B cell (primary cell): Measurements from ENCODE around the gene SNX32. TPM values are rescaled to one million over a fixed set of nuclear protein-coding genes. Genes with fewer than 3 reads are reported as not detected.
A peak's percentile ranks its signal among the peaks of the same experiment; 100 is the strongest.

Experiments used
- ATAC-seq: fragments of 200-7000 bp; cut with Tn5 transposase; one replicate; pipeline ENCODE4 v1.10.0; 2021; ENCODE audit warnings: low read depth, mild to moderate bottlenecking, moderate number of reproducible peaks, moderate library complexity
- CTCF ChIA-PET: fragments of 350-600 bp; sonication (Branson Sonifier 250); formaldehyde crosslinking; loops from one replicate; lab custom pipeline; 2021; ENCODE audit warnings: antibody characterized with exemption, inconsistent platforms; lab: Charles Lee
- POLR2A ChIA-PET: fragments of 350-600 bp; sonication (Branson Sonifier 250); formaldehyde crosslinking; loops from one replicate; lab custom pipeline; 2021; ENCODE audit warnings: antibody characterized with exemption; lab: Charles Lee
- DNase-seq: peaks from one replicate; pipeline ENCODE4 v3.0.0; 2013
- H2AFZ ChIP-seq: 2 replicates; pipeline ENCODE4 v1.6.1; 2012; ENCODE audit warnings: mild to moderate bottlenecking, low read depth, low read length; ENCODE audit not compliant: insufficient read depth, poor library complexity, severe bottlenecking
- H3K27ac ChIP-seq, 2 donors: 1 replicate in 1 of 2; 2 replicates in 1 of 2; pipeline ENCODE4 v1.5.1; 2012 to 2013; ENCODE audit warnings: low read length in 2 of 2, mild to moderate bottlenecking in 2 of 2, moderate library complexity in 1 of 2
- H3K27me3 ChIP-seq, 4 experiments: fragments of 200-600 bp in 1 of 4; sonication (generic) in 1 of 4; replicated peaks in 1 of 4; 1 replicate in 2 of 4; 2 replicates in 2 of 4; pipeline versions ENCODE4 v1.6.1 to v1.7.0; 2013 to 2016; ENCODE audit warnings: low read length in 3 of 4, mild to moderate bottlenecking in 2 of 4, mixed read lengths in 1 of 4, moderate library complexity in 1 of 4; ENCODE audit not compliant: insufficient read depth in 4 of 4, control insufficient read depth in 3 of 4; ENCODE audit errors: control extremely low read depth in 1 of 4
- H3K36me3 ChIP-seq, 2 experiments: replicated peaks in 1 of 2; 1 replicate in 1 of 2; 2 replicates in 1 of 2; pipeline versions ENCODE4 v1.6.1 to v1.7.1; 2013; ENCODE audit warnings: low read length in 1 of 2; ENCODE audit not compliant: insufficient read depth in 2 of 2, control insufficient read depth in 1 of 2; ENCODE audit errors: control extremely low read depth in 1 of 2, extremely low read depth in 1 of 2
- H3K4me1 ChIP-seq, 2 donors: fragments of 200-600 bp in 1 of 2; sonication (generic) in 1 of 2; 1 replicate in 1 of 2; 2 replicates in 1 of 2; pipeline versions ENCODE4 v1.5.1 to v1.6.1; 2013 to 2017; ENCODE audit warnings: low read length in 2 of 2; ENCODE audit not compliant: control insufficient read depth in 2 of 2, insufficient read depth in 2 of 2
- H3K4me2 ChIP-seq: replicated peaks from 2 replicates; pipeline ENCODE3; 2012; ENCODE audit warnings: mild to moderate bottlenecking, low read depth, low read length; ENCODE audit not compliant: poor library complexity, severe bottlenecking
- H3K4me3 ChIP-seq, 5 experiments: fragments of 200-600 bp in 1 of 5; sonication (generic) in 1 of 5; 1 replicate in 3 of 5; 2 replicates in 2 of 5; pipeline versions ENCODE4 v1.5.1 to v1.7.0; 2011 to 2016; ENCODE audit warnings: low read length in 4 of 5, mild to moderate bottlenecking in 4 of 5, low read depth in 2 of 5, control low read depth in 1 of 5, moderate library complexity in 1 of 5; ENCODE audit not compliant: insufficient read depth in 1 of 5; ENCODE audit errors: control extremely low read depth in 1 of 5, extremely low read depth in 1 of 5
- H3K79me2 ChIP-seq: fragments of 200-600 bp; sonication (generic); one replicate; pipeline ENCODE4 v1.6.0; 2016; ENCODE audit warnings: low read length; ENCODE audit not compliant: control insufficient read depth, insufficient read depth
- H3K9ac ChIP-seq: fragments of 200-600 bp; sonication (generic); 2 replicates; pipeline ENCODE4 v1.6.1; 2017; ENCODE audit warnings: mild to moderate bottlenecking, low read length, moderate library complexity
- H3K9me3 ChIP-seq, 3 donors: one replicate each; pipeline versions ENCODE4 v1.6.1 to v1.7.1; 2013; ENCODE audit warnings: low read length in 2 of 3; ENCODE audit not compliant: control insufficient read depth in 2 of 3, insufficient read depth in 1 of 3; ENCODE audit errors: control extremely low read depth in 1 of 3
- H4K20me1 ChIP-seq: 2 replicates; pipeline ENCODE4 v1.6.0; 2012; ENCODE audit warnings: mild to moderate bottlenecking, low read length; ENCODE audit not compliant: insufficient read depth, control insufficient read depth, poor library complexity, severe bottlenecking
- H3K27ac Mint-ChIP-seq: one replicate; pipeline ENCODE4 v1.8.0; 2021; ENCODE audit warnings: mixed read lengths
- H3K27me3 Mint-ChIP-seq: one replicate; pipeline ENCODE4 v1.8.0; 2021; ENCODE audit warnings: mixed read lengths
- H3K4me1 Mint-ChIP-seq: one replicate; pipeline ENCODE4 v1.8.0; 2021; ENCODE audit warnings: mixed read lengths
- H3K4me3 Mint-ChIP-seq: one replicate; pipeline ENCODE4 v1.8.0; 2021; ENCODE audit warnings: mixed read lengths
- H3K9me3 Mint-ChIP-seq: one replicate; pipeline ENCODE4 v1.8.0; 2022; ENCODE audit warnings: mixed read lengths; ENCODE audit not compliant: insufficient read depth
- EZH2 ChIP-seq: IDR thresholded peaks from 2 replicates; pipeline ENCODE4 v1.6.1; 2012; ENCODE audit warnings: borderline replicate concordance, low read depth, mild to moderate bottlenecking, moderate library complexity, low read length; ENCODE audit not compliant: insufficient read depth, poor library complexity, severe bottlenecking
- WGBS: methylation state at CpG from one replicate; pipeline ENCODE4 v1.1.5; 2013; ENCODE audit warnings: missing lambda C conversion rate; ENCODE audit not compliant: insufficient coverage; 5-methylcytosine and 5-hydroxymethylcytosine counted together
- intact Hi-C: fragments of 100-400 bp; cut with micrococcal nuclease; formaldehyde crosslinking; loops from one replicate; pipeline ENCODE4 v1.10.0; 2022
- polyA plus RNA-seq: library from polyadenylated mRNA; depleted of rRNA; stranded (reverse); fragments of >200 nt; gene quantifications from 2 replicates; pipeline ENCODE4 v1.2.3, GENCODE V29; 2012
- total RNA-seq, 2 donors: library from RNA; stranded (reverse); fragments of 120-200 nt in 1 of 2; gene quantifications; 1 replicate in 1 of 2; 2 replicates in 1 of 2; pipeline versions ENCODE4 v1.2.3 to v1.2.4, GENCODE V29; 2013 to 2022
- TF ChIP-seq, protein P1 (sequence below): fragments of 200-600 bp; IDR thresholded peaks from one replicate; pipeline ENCODE4 v1.8.0; 2022; ENCODE audit warnings: antibody characterized with exemption, mild to moderate bottlenecking

SNX32 gene
- total and polyA plus RNA-seq, 2 donors (not counting 1 experiment from before 2014, with no cell fraction given) = 0.57 to 0.89 TPM

DNA sequence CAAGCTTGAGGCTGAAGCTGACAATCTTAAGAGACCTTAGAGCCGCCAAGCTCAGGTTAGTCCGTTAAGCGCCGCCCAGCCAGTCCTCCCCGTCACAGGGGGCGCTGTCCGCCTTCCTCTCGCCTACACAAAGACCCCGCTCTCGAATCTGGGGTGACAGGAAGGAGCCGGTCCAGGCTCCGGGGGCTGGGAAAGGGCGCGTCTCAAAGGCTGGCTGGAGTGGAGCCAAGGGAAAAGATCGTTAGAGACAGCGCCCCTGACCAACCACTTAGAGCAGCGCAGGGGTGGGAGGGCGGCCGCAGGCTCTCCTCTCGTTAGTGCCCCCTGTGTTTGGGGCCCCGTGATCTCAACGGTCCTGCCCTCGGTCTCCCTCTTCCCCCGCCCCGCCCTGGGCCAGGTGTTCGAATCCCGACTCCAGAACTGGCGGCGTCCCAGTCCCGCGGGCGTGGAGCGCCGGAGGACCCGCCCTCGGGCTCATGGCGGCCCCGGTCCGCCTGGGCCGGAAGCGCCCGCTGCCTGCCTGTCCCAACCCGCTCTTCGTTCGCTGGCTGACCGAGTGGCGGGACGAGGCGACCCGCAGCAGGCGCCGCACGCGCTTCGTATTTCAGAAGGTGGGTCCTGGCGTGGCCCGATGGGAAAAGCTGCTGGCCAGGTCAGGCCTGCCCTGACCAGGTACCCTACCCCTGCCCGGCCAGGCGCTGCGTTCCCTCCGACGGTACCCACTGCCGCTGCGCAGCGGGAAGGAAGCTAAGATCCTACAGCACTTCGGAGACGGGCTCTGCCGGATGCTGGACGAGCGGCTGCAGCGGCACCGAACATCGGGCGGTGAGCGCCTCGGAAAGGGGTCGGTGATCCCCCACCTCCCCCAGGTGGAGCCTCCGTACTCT, 26.8 kb downstream of the SNX32 start, which contains the start of gene MUS81:
Gene MUS81, plus strand, starts transcription at position 156 of the 887 bp plus-strand sequence. Its CDS starts 321 bp downstream, at position 477.
- CTCF ChIA-PET = interaction anchor here (0.5 to 8.6 kb wide), 32 partner anchors 10 to 529 kb away, joined by 3 to 244 read pairs (median 4); partner anchors contain the start of genes AP5B1, BANF1, C11orf68 and CCDC85B
- peak; percentile 25 for ATAC-seq
- Histone ChIP-seq H3K9ac (peak within 1 kb of the TSS; percentile 79), H3K4me3 (peak within 1 kb of the TSS; percentile 81 to 98 (median 95)), H3K4me1 (peaks cover 27 to 46% of the 10 kb centered on the region in 2 donors), H3K27me3 (no peaks in the 10 kb centered on the region), H4K20me1 (peaks cover 56% of the 10 kb centered on the region), H3K79me2 (peaks cover 50% of the 10 kb centered on the region), H3K27ac (peak within 1 kb of the TSS; percentile 77 to 89), H3K4me2 (peak within 1 kb of the TSS; percentile 94), H2AFZ (peak within 1 kb of the TSS; percentile 85), H3K9me3 (no peaks in the 10 kb centered on the region), H3K36me3 (peaks cover 0 to 53% of the 10 kb centered on the region in 2 experiments)
- H3K4me3 Mint-ChIP-seq = peak within 1 kb of the TSS; percentile 92
- TF ChIP-seq EZH2 = no peak
- TF ChIP-seq, protein P1, sequence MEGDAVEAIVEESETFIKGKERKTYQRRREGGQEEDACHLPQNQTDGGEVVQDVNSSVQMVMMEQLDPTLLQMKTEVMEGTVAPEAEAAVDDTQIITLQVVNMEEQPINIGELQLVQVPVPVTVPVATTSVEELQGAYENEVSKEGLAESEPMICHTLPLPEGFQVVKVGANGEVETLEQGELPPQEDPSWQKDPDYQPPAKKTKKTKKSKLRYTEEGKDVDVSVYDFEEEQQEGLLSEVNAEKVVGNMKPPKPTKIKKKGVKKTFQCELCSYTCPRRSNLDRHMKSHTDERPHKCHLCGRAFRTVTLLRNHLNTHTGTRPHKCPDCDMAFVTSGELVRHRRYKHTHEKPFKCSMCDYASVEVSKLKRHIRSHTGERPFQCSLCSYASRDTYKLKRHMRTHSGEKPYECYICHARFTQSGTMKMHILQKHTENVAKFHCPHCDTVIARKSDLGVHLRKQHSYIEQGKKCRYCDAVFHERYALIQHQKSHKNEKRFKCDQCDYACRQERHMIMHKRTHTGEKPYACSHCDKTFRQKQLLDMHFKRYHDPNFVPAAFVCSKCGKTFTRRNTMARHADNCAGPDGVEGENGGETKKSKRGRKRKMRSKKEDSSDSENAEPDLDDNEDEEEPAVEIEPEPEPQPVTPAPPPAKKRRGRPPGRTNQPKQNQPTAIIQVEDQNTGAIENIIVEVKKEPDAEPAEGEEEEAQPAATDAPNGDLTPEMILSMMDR = peak; percentile 96
- no peaks in the 10 kb centered on the region for H3K9me3 Mint-ChIP-seq
- H3K27ac Mint-ChIP-seq = peak within 1 kb of the TSS; percentile 98
- WGBS = under 1% methylated on average over 78 of the region's 78 CpGs
- H3K27me3 Mint-ChIP-seq = no peaks in the 10 kb centered on the region
- H3K4me1 Mint-ChIP-seq = peaks cover 38% of the 10 kb centered on the region
- peak; percentile 96 for DNase-seq
- intact Hi-C loops = loop anchor here (1.0 kb wide), 3 partner anchors 24 to 129 kb away; partner anchors contain the start of gene FIBP
- POLR2A ChIA-PET = interaction anchor here (0.8 to 4.8 kb wide), 17 partner anchors 10 to 743 kb away, joined by 3 to 65 read pairs (median 8); partner anchors contain the start of genes BANF1, C11orf68, CCDC85B and EIF1AD
